Thoracic aorta (tissue), 2 donors: ENCODE data around the gene ZZZ3. TPM values are rescaled to one million over a fixed set of nuclear protein-coding genes. Genes with fewer than 3 reads are reported as not detected.

Source experiments
- ATAC-seq: fragments of 150-250 bp; one replicate; pipeline ENCODE4 v1.8.0; 2017; ENCODE audit warnings: low read depth; ENCODE audit not compliant: insufficient number of reproducible peaks, low FRiP score
- DNase-seq: peaks from one replicate; pipeline ENCODE4 v3.0.0-alpha.2; 2020; ENCODE audit warnings: low spot score
- H3K27ac ChIP-seq, 2 donors: fragments of 200-600 bp; sonication (generic); 1 replicate in 1 of 2; 2 replicates in 1 of 2; pipeline ENCODE4 v1.5.1; 2016; ENCODE audit warnings: mild to moderate bottlenecking in 2 of 2, moderate library complexity in 2 of 2
- H3K27me3 ChIP-seq: fragments of 200-600 bp; sonication (generic); replicated peaks from 2 replicates; pipeline ENCODE4 v1.6.0; 2016; ENCODE audit warnings: mild to moderate bottlenecking; ENCODE audit not compliant: insufficient read depth
- H3K36me3 ChIP-seq: fragments of 200-600 bp; sonication (generic); one replicate; pipeline ENCODE4 v1.5.1; 2016
- H3K4me1 ChIP-seq, 2 donors: fragments of 200-600 bp; sonication (generic); 1 replicate in 1 of 2; 2 replicates in 1 of 2; pipeline versions ENCODE4 v1.5.1 to v1.6.0; 2016; ENCODE audit warnings: low read depth in 2 of 2, mild to moderate bottlenecking in 1 of 2; ENCODE audit not compliant: control insufficient read depth in 1 of 2
- H3K4me3 ChIP-seq: fragments of 200-600 bp; sonication (generic); 2 replicates; pipeline ENCODE4 v1.5.1; 2016; ENCODE audit warnings: mild to moderate bottlenecking
- H3K9me3 ChIP-seq: fragments of 200-600 bp; sonication (generic); 2 replicates; pipeline ENCODE4 v1.5.1; 2016
- CTCF ChIP-seq: fragments of 200-600 bp; sonication (generic); IDR thresholded peaks from one replicate; pipeline ENCODE4 v1.5.1; 2019; ENCODE audit warnings: antibody characterized with exemption
- total RNA-seq, 2 donors: library from RNA; depleted of rRNA; stranded (reverse); fragments of >200 nt; gene quantifications; one replicate each; pipeline versions ENCODE4 v1.1.0 to v1.2.3, GENCODE V29; 2016

The ZZZ3 gene
- total RNA-seq, 2 donors from 2014 or later = 42.4 to 66.9 TPM

DNA sequence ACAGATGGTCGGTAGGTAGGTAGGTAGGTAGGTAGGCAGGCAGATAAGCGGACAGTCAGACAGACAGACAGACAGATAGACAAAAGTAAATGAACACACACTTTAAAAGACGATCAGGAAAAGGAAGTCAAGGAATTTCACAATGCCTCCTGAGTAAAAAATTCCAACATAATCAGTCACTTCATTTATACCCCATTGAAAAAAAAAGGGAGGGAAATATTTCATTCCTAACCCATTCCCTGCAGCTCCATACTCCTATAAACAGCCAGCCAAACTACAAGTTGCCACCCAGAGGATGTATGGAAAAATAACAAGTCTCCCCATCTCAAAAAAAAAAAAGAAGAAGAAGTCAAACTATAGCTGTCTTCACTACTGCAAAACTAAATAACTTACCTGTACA is 43.4 kb downstream of the ZZZ3 start:
- no peaks in the 10 kb centered on the region for H3K27me3 ChIP-seq
- H3K9me3 ChIP-seq = no peaks in the 10 kb centered on the region
- H3K36me3 ChIP-seq = no peaks in the 10 kb centered on the region
- TF ChIP-seq CTCF = no peak
- H3K4me1 ChIP-seq = peaks cover 10 to 19% of the 10 kb centered on the region in 2 donors
- peak overlapping the region in 1 of 2 donors; percentile 40 for H3K27ac ChIP-seq
- DNase-seq = no peak
- no peak for ATAC-seq
- no peak overlapping the region for H3K4me3 ChIP-seq

GRCh38 chr1:77636864-77637263 is 45.6 kb downstream of the ZZZ3 start:
- Histone ChIP-seq H3K9me3 (no peaks in the 10 kb centered on the region), H3K4me1 (peaks cover 10 to 19% of the 10 kb centered on the region in 2 donors), H3K27ac (no peak overlapping the region), H3K27me3 (no peaks in the 10 kb centered on the region), H3K36me3 (peaks cover 1% of the 10 kb centered on the region), H3K4me3 (no peak overlapping the region)
- no peak for ATAC-seq
- no peak for TF ChIP-seq CTCF
- DNase-seq = no peak

Other genes with a start within 250 kb of the ZZZ3 start
- gene USP33, start 77.2 kb upstream of the ZZZ3 start, total RNA-seq = 100 to 1,000 TPM in 1 of 2 donors, 10 to 100 TPM in 1; 91.3 to 122 TPM
- gene MIGA1, start 97.0 kb upstream of the ZZZ3 start, total RNA-seq = 10 to 100 TPM; 16.0 to 24.3 TPM
- gene NEXN, start 206.0 kb upstream of the ZZZ3 start, total RNA-seq = 100 to 1,000 TPM; 116 to 120 TPM